PC-3 (cell line): Measurements from ENCODE around the gene TNRC6C. TPM values are rescaled to one million over a fixed set of nuclear protein-coding genes. Genes with fewer than 3 reads are reported as not detected.
A peak's percentile ranks its signal among the peaks of the same experiment; 100 is the strongest.

ENCODE experiments used
- ATAC-seq: fragments of 200-7000 bp; cut with Tn5 transposase; 2 replicates; pipeline ENCODE4 v1.9.1; 2020; ENCODE audit warnings: mild to moderate bottlenecking, moderate library complexity
- BruUV-seq: library from RNA; stranded (reverse); fragments of 400-500 nt; replicated peaks from 2 replicates; lab custom pipeline; 2021; lab: Mats Ljungman, UMichigan
- CTCF ChIA-PET: fragments of 300-600 bp; sonication (Branson Sonifier 250); formaldehyde crosslinking; loops from one replicate; lab custom pipeline; 2022; ENCODE audit warnings: antibody characterized with exemption; lab: Charles Lee
- POLR2A ChIA-PET: fragments of 300-600 bp; sonication (Branson Sonifier 250); formaldehyde crosslinking; loops from one replicate; lab custom pipeline; 2022; ENCODE audit warnings: antibody characterized with exemption; ENCODE audit not compliant: unreplicated experiment; lab: Charles Lee
- DNase-seq: peaks from one replicate; pipeline ENCODE4 v3.0.0-alpha.2; 2015
- H2AFZ ChIP-seq: fragments of 300-600 bp; sonication (generic); 2 replicates; pipeline ENCODE4 v1.6.0; 2016; ENCODE audit warnings: antibody characterized with exemption, low read length
- H3F3A ChIP-seq: fragments of 300-600 bp; sonication (generic); one replicate; pipeline ENCODE4 v1.6.0; 2017; ENCODE audit warnings: antibody characterized with exemption, low read length, control low read depth, mild to moderate bottlenecking; ENCODE audit not compliant: unreplicated experiment
- H3K27ac ChIP-seq: fragments of 300-600 bp; sonication (generic); 2 replicates; pipeline ENCODE4 v1.5.1; 2016; ENCODE audit warnings: mild to moderate bottlenecking, low read length
- H3K27me3 ChIP-seq: fragments of 300-600 bp; sonication (generic); 2 replicates; pipeline ENCODE4 v1.6.1; 2016; ENCODE audit warnings: low read length, mixed read lengths
- H3K36me3 ChIP-seq: fragments of 300-600 bp; sonication (generic); 2 replicates; pipeline ENCODE4 v1.6.1; 2016; ENCODE audit warnings: low read depth, mixed run types, low read length, mixed read lengths
- H3K4me1 ChIP-seq: fragments of 300-600 bp; sonication (generic); 2 replicates; pipeline ENCODE4 v1.5.1; 2016; ENCODE audit warnings: low read length; ENCODE audit not compliant: insufficient read depth
- H3K4me2 ChIP-seq: fragments of 300-600 bp; sonication (generic); 2 replicates; pipeline ENCODE4 v1.6.0; 2016; ENCODE audit warnings: low read length
- H3K4me3 ChIP-seq: fragments of 300-600 bp; sonication (generic); 2 replicates; pipeline ENCODE4 v1.5.1; 2016; ENCODE audit warnings: mild to moderate bottlenecking, low read length, mixed read lengths
- H3K79me2 ChIP-seq: fragments of 300-600 bp; sonication (generic); 2 replicates; pipeline ENCODE4 v1.6.1; 2017; ENCODE audit warnings: low read length, mixed read lengths
- H3K9ac ChIP-seq: fragments of 300-600 bp; sonication (generic); 2 replicates; pipeline ENCODE4 v1.6.0; 2016; ENCODE audit warnings: mild to moderate bottlenecking, low read length
- H3K9me2 ChIP-seq: fragments of 300-600 bp; sonication (generic); replicated peaks from 2 replicates; pipeline ENCODE4 v1.6.1; 2016; ENCODE audit warnings: mixed run types, low read length, mixed read lengths
- H3K9me3 ChIP-seq: fragments of 300-600 bp; sonication (generic); 2 replicates; pipeline ENCODE4 v1.6.1; 2016; ENCODE audit warnings: low read length, mixed read lengths
- H4K20me1 ChIP-seq: fragments of 300-600 bp; sonication (generic); 2 replicates; pipeline ENCODE4 v1.6.1; 2016; ENCODE audit warnings: low read length, mixed read lengths
- EZH2 ChIP-seq: fragments of 300-600 bp; sonication (generic); IDR thresholded peaks from one replicate; pipeline ENCODE4 v1.6.1; 2017; ENCODE audit warnings: antibody characterized with exemption, mild to moderate bottlenecking, low read length; ENCODE audit not compliant: unreplicated experiment
- EZH2phosphoT487 ChIP-seq: fragments of 300-600 bp; sonication (generic); IDR thresholded peaks from 2 replicates; pipeline ENCODE4 v1.6.1; 2018; ENCODE audit warnings: mild to moderate bottlenecking, antibody characterized with exemption, low read length, borderline replicate concordance
- intact Hi-C: fragments of 100-400 bp; cut with micrococcal nuclease; formaldehyde crosslinking; loops from 2 replicates; pipeline ENCODE4 v1.9.0; 2023
- total RNA-seq: library from RNA; depleted of rRNA; stranded (reverse); fragments of >200 nt; gene quantifications from 2 replicates; pipeline ENCODE4 v1.2.3, GENCODE V29; 2014
- TF ChIP-seq, protein P1 (sequence below): fragments of 300-600 bp; sonication (generic); conservative IDR thresholded peaks from 2 replicates; pipeline ENCODE4 v1.5.1; 2017; ENCODE audit warnings: antibody characterized with exemption, low read depth, mild to moderate bottlenecking, low read length

The TNRC6C gene
- total RNA-seq, 1 experiment from 2014 or later = 5.3 TPM

DNA sequence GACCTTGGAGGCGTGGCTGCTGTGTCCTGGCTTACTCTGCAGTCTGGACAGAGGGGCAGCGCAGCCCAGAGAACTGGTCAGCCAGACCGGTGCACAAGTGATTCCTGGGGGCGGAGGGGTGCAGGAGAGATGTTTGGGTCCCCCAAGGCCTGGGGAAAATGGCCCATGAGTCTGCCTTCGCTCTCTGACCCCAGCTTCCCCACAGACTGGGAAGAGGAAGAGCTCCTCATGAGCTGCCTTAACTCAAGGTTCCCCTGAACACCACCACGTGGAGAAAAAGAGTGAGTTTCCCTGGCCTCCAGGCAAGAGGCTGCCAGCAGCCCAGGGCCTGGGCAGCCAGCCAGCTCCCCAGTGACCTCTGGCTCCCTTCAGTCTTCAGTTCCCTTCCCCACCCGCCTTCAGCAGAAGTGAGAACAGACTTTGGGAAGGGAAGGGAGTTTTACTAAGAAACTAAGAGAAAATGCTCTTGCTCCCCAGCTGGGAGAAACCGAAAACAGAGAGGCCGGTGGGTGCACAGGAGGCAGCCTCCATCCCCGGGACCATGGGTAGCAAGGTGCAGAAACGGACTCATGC lies 185.7 kb downstream of the TNRC6C start:
- Histone ChIP-seq H3K9ac (peak overlapping the region; percentile 58), H4K20me1 (no peaks in the 10 kb centered on the region), H3K4me2 (peak overlapping the region; percentile 71), H3K9me3 (no peaks in the 10 kb centered on the region), H3K79me2 (no peaks in the 10 kb centered on the region), H3K27me3 (no peaks in the 10 kb centered on the region), H3K36me3 (no peaks in the 10 kb centered on the region), H2AFZ (0 out of 2 replicates have a peak overlapping the region, but pooled peaks have one; percentile 4), H3K4me1 (peaks cover 49% of the 10 kb centered on the region), H3K27ac (peak overlapping the region; percentile 91), H3K4me3 (0 out of 2 replicates have a peak overlapping the region, but pooled peaks have one; percentile 2), H3F3A (no peaks in the 10 kb centered on the region), H3K9me2 (no peaks in the 10 kb centered on the region)
- DNase-seq (peak; percentile 89), ATAC-seq (peak; percentile 1; the same call in 1 of the 2 replicates)
- no TSS peak for BruUV-seq
- intact Hi-C loops = loop anchor here (2.0 kb wide), 1 partner anchor 15 kb away; no protein-coding TSS in a partner anchor
- TF ChIP-seq EZH2 = no peak
- TF ChIP-seq, protein P1, sequence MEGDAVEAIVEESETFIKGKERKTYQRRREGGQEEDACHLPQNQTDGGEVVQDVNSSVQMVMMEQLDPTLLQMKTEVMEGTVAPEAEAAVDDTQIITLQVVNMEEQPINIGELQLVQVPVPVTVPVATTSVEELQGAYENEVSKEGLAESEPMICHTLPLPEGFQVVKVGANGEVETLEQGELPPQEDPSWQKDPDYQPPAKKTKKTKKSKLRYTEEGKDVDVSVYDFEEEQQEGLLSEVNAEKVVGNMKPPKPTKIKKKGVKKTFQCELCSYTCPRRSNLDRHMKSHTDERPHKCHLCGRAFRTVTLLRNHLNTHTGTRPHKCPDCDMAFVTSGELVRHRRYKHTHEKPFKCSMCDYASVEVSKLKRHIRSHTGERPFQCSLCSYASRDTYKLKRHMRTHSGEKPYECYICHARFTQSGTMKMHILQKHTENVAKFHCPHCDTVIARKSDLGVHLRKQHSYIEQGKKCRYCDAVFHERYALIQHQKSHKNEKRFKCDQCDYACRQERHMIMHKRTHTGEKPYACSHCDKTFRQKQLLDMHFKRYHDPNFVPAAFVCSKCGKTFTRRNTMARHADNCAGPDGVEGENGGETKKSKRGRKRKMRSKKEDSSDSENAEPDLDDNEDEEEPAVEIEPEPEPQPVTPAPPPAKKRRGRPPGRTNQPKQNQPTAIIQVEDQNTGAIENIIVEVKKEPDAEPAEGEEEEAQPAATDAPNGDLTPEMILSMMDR = peak; percentile 20; the same call in 1 of the 2 replicates
- no peak for TF ChIP-seq EZH2phosphoT487
- ChIA-PET POLR2A (interaction anchor here (0.5 to 1.2 kb wide), 4 partner anchors 15 to 41 kb away, joined by 3 to 4 read pairs (median 3); no protein-coding TSS in a partner anchor), CTCF (interaction anchor here (0.9 kb wide), 1 partner anchor 31 kb away, joined by 3 read pairs; no protein-coding TSS in a partner anchor)

DNA sequence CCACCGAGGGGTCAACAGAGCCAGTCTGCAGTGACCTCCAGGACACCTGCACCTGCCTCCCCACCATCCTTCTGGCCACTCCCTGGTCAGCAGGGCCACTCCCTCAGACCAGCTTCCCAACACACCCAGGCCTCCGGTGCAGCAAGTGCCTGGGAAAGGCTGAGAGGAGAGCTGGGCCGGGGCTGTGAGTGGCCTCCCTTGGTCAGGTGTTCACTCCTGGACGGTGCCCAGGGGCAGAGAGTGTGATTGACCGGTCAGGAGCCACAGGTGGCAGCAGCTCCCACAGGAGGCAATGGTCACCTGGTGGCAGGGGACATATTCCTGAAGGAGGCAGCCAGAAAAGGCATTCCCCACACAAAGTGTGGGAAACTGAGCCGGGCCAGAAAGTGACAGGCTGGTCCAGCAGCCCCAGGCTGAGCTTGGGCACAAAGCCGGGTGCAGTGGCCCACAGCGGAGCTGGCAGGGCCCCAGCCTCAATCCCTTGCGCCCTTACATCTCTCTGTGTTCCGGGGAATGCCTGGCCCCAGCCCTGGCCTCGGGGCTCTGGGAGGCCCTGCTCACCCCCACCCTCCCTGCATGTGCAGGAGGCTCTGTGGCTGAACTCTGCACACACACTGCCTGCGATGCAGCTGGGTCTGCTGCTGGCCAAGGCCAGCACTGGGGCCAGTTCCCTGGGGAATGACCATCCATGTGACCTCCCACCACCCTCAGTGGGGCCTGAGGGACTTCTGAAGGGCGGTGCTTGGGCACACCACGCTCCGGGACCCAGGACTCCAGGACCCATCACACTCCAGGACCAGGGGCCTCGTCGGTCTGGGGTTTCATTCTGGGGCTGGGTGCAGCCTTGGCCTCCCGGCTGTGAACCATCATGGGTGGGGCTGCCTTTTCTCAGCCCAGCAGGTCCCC lies 186.5 kb downstream of the TNRC6C start:
- ChIA-PET POLR2A (interaction anchor here (0.5 to 1.2 kb wide), 3 partner anchors 16 to 41 kb away, joined by 3 to 4 read pairs (median 3); no protein-coding TSS in a partner anchor), CTCF (interaction anchor here (0.9 kb wide), 1 partner anchor 30 kb away, joined by 3 read pairs; no protein-coding TSS in a partner anchor)
- Histone ChIP-seq H3K9ac (peak overlapping the region; percentile 58), H3K9me2 (no peaks in the 10 kb centered on the region), H3K4me1 (peaks cover 47% of the 10 kb centered on the region), H3K36me3 (no peaks in the 10 kb centered on the region), H3K27ac (peak overlapping the region; percentile 91), H3K27me3 (no peaks in the 10 kb centered on the region), H3K79me2 (no peaks in the 10 kb centered on the region), H2AFZ (0 out of 2 replicates have a peak overlapping the region, but pooled peaks have one; percentile 6), H3K4me3 (0 out of 2 replicates have a peak overlapping the region, but pooled peaks have one; percentile 2), H4K20me1 (no peaks in the 10 kb centered on the region), H3F3A (no peaks in the 10 kb centered on the region), H3K9me3 (no peaks in the 10 kb centered on the region), H3K4me2 (peak overlapping the region; percentile 71)
- intact Hi-C loops = loop anchor here (2.0 kb wide), 1 partner anchor 14 kb away; no protein-coding TSS in a partner anchor
- TF ChIP-seq EZH2 (no peak), EZH2phosphoT487 (no peak)
- TF ChIP-seq, protein P1 = no peak
- DNase-seq (peak; percentile 65), ATAC-seq (peak; percentile 14)
- BruUV-seq = no TSS peak
